Type B pancreatic cell (in vitro differentiated cells): ENCODE measurements around the gene SDK1. TPM values are rescaled to one million over a fixed set of nuclear protein-coding genes. Genes with fewer than 3 reads are reported as not detected.

Experiments used
- DNase-seq: peaks from one replicate; pipeline ENCODE4 v3.0.0; 2021; ENCODE audit warnings: mixed read lengths; ENCODE audit not compliant: unreplicated experiment; ENCODE audit errors: extremely low spot score
- H3K27ac Mint-ChIP-seq: 2 replicates; pipeline ENCODE4 v1.8.0; 2021; ENCODE audit warnings: mild to moderate bottlenecking, mixed read lengths
- H3K27me3 Mint-ChIP-seq: 2 replicates; pipeline ENCODE4 v1.8.0; 2021; ENCODE audit warnings: mixed read lengths
- H3K36me3 Mint-ChIP-seq: 2 replicates; pipeline ENCODE4 v1.8.0; 2021; ENCODE audit warnings: mixed read lengths
- H3K4me1 Mint-ChIP-seq: one replicate; pipeline ENCODE4 v1.8.0; 2021; ENCODE audit warnings: mixed read lengths; ENCODE audit not compliant: unreplicated experiment
- H3K4me3 Mint-ChIP-seq: 2 replicates; pipeline ENCODE4 v1.8.0; 2021; ENCODE audit warnings: mild to moderate bottlenecking, mixed read lengths
- H3K9me3 Mint-ChIP-seq: 2 replicates; pipeline ENCODE4 v1.8.0; 2021; ENCODE audit warnings: mixed read lengths
- CTCF ChIP-seq: fragments of 200-600 bp; sonication (generic); conservative IDR thresholded peaks from 2 replicates; pipeline ENCODE4 v1.5.0; 2021; ENCODE audit warnings: antibody characterized with exemption, mild to moderate bottlenecking
- total RNA-seq: library from RNA; stranded (reverse); gene quantifications from 2 replicates; pipeline ENCODE4 v1.2.1, GENCODE V29; 2021; ENCODE audit warnings: low replicate concordance

Gene SDK1
- total RNA-seq, 1 donor from 2014 or later = 26.1 TPM

GRCh38 chr7:4203626-4204512 is 902.8 kb downstream of the SDK1 start:
- no peak for DNase-seq
- no peaks in the 10 kb centered on the region for H3K36me3 Mint-ChIP-seq
- peak overlapping the region; percentile 59 for H3K4me3 Mint-ChIP-seq
- H3K4me1 Mint-ChIP-seq = peaks cover 19% of the 10 kb centered on the region
- no peak for TF ChIP-seq CTCF
- peak overlapping the region; percentile 73 for H3K27ac Mint-ChIP-seq
- H3K9me3 Mint-ChIP-seq = no peaks in the 10 kb centered on the region
- H3K27me3 Mint-ChIP-seq = no peaks in the 10 kb centered on the region

- peak overlapping the region; percentile 63 for H3K27ac Mint-ChIP-seq
- no peaks in the 10 kb centered on the region for H3K27me3 Mint-ChIP-seq
- TF ChIP-seq CTCF = no peak
- peaks cover 2% of the 10 kb centered on the region for H3K36me3 Mint-ChIP-seq
- peak overlapping the region; percentile 80 for H3K4me3 Mint-ChIP-seq
- no peak for DNase-seq
- no peaks in the 10 kb centered on the region for H3K9me3 Mint-ChIP-seq
- H3K4me1 Mint-ChIP-seq = peaks cover 19% of the 10 kb centered on the region
These were observed 903.6 kb downstream of the SDK1 start for GRCh38 chr7:4204513-4205165.

DNA sequence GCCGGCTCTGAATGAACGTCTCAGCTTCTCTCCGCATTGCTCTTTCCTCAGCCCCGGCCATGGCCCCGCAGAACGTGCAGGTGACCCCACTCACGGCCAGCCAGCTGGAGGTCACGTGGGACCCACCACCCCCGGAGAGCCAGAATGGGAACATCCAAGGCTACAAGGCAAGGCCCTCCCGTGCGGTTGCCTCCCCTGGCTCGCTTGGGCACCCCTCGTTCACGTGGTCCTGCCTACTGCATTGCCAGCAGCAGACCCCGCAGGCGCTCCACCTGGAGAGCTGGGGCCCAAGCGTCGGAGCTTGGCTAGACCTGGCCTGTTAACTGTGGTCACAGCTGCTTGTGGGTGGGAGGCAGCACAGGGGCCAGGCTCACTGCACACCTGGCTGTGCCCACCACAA is 904.8 kb downstream of the SDK1 start:
- no peak for DNase-seq
- H3K36me3 Mint-ChIP-seq = peaks cover 9% of the 10 kb centered on the region
- TF ChIP-seq CTCF = no peak
- H3K4me1 Mint-ChIP-seq = peaks cover 19% of the 10 kb centered on the region
- H3K27ac Mint-ChIP-seq = no peak overlapping the region
- H3K9me3 Mint-ChIP-seq = no peaks in the 10 kb centered on the region
- H3K4me3 Mint-ChIP-seq = no peak overlapping the region
- no peaks in the 10 kb centered on the region for H3K27me3 Mint-ChIP-seq

DNA sequence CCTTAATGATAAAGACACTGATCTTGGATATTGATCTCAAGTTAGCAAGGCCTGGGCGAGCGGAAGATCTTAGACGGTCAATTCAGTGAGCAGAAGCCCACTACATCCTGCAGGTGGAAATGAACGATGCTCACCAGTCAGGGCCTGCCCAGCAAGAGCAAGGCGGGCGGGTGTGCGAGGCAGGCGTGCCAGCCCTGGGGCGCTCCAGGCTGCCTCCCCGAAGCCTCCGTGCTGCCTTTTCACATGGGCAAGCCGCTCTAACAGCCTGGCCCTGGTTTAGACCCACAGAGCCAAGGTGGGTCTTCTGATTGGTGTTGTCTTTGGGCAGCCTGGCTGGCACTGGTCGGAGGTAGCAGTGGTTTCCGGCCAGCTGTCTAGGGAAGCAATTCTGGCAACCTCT is 906.0 kb downstream of the SDK1 start:
- Mint-ChIP-seq H3K36me3 (peaks cover 14% of the 10 kb centered on the region), H3K4me1 (peaks cover 19% of the 10 kb centered on the region), H3K9me3 (no peaks in the 10 kb centered on the region), H3K27me3 (peaks cover 3% of the 10 kb centered on the region), H3K27ac (no peak overlapping the region), H3K4me3 (no peak overlapping the region)
- no peak for DNase-seq
- no peak for TF ChIP-seq CTCF

- no peak overlapping the region for H3K27ac Mint-ChIP-seq
These were observed 907.0 kb downstream of the SDK1 start for GRCh38 chr7:4208086-4208485.

More at GRCh38 chr7:4208086-4208485, 907.0 kb downstream of the SDK1 start:
- Mint-ChIP-seq H3K27me3 (peaks cover 3% of the 10 kb centered on the region), H3K4me1 (peaks cover 13% of the 10 kb centered on the region), H3K4me3 (no peak overlapping the region), H3K9me3 (no peaks in the 10 kb centered on the region), H3K36me3 (peaks cover 14% of the 10 kb centered on the region)
- DNase-seq = no peak
- no peak for TF ChIP-seq CTCF
